ACC112 (cell line): Measurements from ENCODE around the gene LGALS3BP.

ENCODE experiments used
- H2AFZ ChIP-seq: fragments of 200-600 bp; sonication (generic); one replicate; pipeline ENCODE4 v1.6.0; 2017; ENCODE audit warnings: antibody characterized with exemption, low read length; ENCODE audit not compliant: unreplicated experiment
- H3K27ac ChIP-seq: fragments of 200-600 bp; sonication (generic); 2 replicates; pipeline ENCODE4 v1.5.1; 2014; ENCODE audit warnings: low read depth, mild to moderate bottlenecking, antibody characterized with exemption, low read length, moderate library complexity
- H3K27me3 ChIP-seq: fragments of 200-600 bp; sonication (generic); 2 replicates; pipeline ENCODE4 v1.6.1; 2014; ENCODE audit warnings: mild to moderate bottlenecking, antibody characterized with exemption, low read length, moderate library complexity, mixed read lengths; ENCODE audit not compliant: insufficient read depth
- H3K36me3 ChIP-seq: fragments of 200-600 bp; sonication (generic); 2 replicates; pipeline ENCODE4 v1.6.1; 2016; ENCODE audit warnings: mild to moderate bottlenecking, antibody characterized with exemption, low read length, moderate library complexity, mixed read lengths; ENCODE audit not compliant: insufficient read depth
- H3K4me1 ChIP-seq: fragments of 200-600 bp; sonication (generic); one replicate; pipeline ENCODE4 v1.6.1; 2016; ENCODE audit warnings: low read length, mixed read lengths; ENCODE audit not compliant: insufficient read depth, unreplicated experiment, control insufficient read depth
- H3K4me3 ChIP-seq: fragments of 200-600 bp; sonication (generic); 2 replicates; pipeline ENCODE4 v1.5.1; 2014; ENCODE audit warnings: mild to moderate bottlenecking, low read depth, low read length
- H3K79me2 ChIP-seq: fragments of 200-600 bp; sonication (generic); one replicate; pipeline ENCODE4 v1.6.0; 2016; ENCODE audit warnings: low read length; ENCODE audit not compliant: control insufficient read depth, unreplicated experiment, insufficient read depth

Gene LGALS3BP, protein sequence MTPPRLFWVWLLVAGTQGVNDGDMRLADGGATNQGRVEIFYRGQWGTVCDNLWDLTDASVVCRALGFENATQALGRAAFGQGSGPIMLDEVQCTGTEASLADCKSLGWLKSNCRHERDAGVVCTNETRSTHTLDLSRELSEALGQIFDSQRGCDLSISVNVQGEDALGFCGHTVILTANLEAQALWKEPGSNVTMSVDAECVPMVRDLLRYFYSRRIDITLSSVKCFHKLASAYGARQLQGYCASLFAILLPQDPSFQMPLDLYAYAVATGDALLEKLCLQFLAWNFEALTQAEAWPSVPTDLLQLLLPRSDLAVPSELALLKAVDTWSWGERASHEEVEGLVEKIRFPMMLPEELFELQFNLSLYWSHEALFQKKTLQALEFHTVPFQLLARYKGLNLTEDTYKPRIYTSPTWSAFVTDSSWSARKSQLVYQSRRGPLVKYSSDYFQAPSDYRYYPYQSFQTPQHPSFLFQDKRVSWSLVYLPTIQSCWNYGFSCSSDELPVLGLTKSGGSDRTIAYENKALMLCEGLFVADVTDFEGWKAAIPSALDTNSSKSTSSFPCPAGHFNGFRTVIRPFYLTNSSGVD

GRCh38 chr17:78979780-78980623, at the start of gene LGALS3BP:
LGALS3BP (minus strand) TSS chr17:78979923; CDS start chr17:78977191, 2,732 bp downstream.
- H3K4me3 ChIP-seq, result peak within 1 kb of the TSS; percentile 92
- H3K36me3 ChIP-seq, result peaks cover 3% of the 10 kb centered on the region; the same call in 1 of the 2 replicates
- peaks cover 40% of the 10 kb centered on the region for H3K79me2 ChIP-seq
- H3K27me3 ChIP-seq, result no peaks in the 10 kb centered on the region
- H2AFZ ChIP-seq, result no peak within 1 kb of the TSS
- peaks cover 42% of the 10 kb centered on the region for H3K4me1 ChIP-seq
- peak within 1 kb of the TSS; percentile 37; the same call in 1 of the 2 replicates for H3K27ac ChIP-seq

GRCh38 chr17:79028496-79029326, 49.0 kb upstream of the LGALS3BP start:
- Histone ChIP-seq H3K27me3 (no peaks in the 10 kb centered on the region), H3K36me3 (no peaks in the 10 kb centered on the region), H3K4me3 (peak overlapping the region; percentile 60; the same call in 1 of the 2 replicates), H2AFZ (no peak overlapping the region), H3K4me1 (peaks cover 50% of the 10 kb centered on the region), H3K79me2 (peaks cover 4% of the 10 kb centered on the region), H3K27ac (peak overlapping the region; percentile 92)

DNA sequence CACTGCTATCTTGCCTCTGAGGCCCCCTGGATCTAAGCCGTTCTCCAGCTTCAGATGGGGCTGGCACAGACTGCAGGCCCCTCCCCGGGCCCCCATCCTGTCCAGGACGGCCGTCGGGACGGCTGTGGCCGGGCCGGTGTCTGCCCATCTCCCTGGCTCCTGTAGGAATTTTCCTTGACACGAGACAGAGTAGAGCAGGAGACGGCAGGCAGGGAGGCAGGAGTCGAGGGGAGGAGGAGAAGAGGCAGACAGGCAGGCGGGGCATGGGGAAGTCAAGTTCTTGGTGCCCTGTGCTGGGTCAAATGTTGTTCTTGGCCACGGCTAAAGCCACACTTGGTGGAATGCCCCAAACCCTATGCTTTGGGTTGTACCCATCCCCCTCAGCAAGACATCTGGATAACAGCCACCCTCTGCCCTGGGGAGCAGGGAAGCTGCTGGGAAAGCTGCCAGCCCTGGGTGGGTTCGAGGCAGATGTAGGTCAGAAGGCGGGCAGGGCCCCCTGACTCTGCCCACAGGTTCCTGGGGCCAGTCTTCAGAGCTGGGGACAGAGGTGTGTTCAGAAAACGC, 48.3 kb upstream of the LGALS3BP start:
- Histone ChIP-seq H3K36me3 (no peaks in the 10 kb centered on the region), H3K27ac (peak overlapping the region; percentile 92), H3K79me2 (peaks cover 4% of the 10 kb centered on the region), H3K4me3 (peak overlapping the region; percentile 60), H3K27me3 (no peaks in the 10 kb centered on the region), H2AFZ (no peak overlapping the region), H3K4me1 (peaks cover 54% of the 10 kb centered on the region)

DNA sequence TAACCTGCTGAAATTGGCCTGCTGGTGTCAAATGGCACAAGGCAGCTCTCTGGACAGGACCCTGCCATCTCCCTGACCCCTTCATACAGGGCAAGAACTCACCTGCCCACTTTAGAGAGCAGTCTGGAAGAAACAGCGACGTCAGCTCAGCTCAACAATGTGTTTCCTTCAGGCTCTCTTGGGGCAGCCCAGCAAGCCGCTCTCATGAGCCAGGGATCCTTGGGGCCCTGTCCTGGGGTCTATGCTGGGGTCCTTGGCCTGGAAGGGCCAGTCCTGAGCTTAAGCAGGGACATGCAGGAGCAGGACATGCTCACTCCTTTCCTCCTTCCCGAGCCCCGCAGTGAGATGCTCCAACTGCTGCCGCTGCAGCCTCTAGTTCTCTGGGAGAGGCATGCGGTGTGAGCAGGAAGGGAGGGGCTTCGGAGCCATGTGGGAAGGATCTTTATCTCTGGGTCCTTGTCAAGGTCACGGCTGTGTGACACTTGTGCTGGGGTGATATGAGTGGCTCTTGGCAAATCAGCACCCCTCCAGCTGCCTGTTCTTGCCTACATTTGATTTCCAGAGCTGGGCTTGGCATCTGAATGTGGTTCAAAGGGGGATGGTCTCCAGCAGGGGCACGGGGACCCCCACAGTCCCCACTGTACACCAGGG, 47.7 kb upstream of the LGALS3BP start:
- H3K4me3 ChIP-seq, result peak overlapping the region; percentile 60
- H3K27me3 ChIP-seq, result no peaks in the 10 kb centered on the region
- H2AFZ ChIP-seq, result no peak overlapping the region
- H3K4me1 ChIP-seq, result peaks cover 58% of the 10 kb centered on the region
- peaks cover 4% of the 10 kb centered on the region for H3K79me2 ChIP-seq
- peak overlapping the region; percentile 92 for H3K27ac ChIP-seq
- no peaks in the 10 kb centered on the region for H3K36me3 ChIP-seq

DNA sequence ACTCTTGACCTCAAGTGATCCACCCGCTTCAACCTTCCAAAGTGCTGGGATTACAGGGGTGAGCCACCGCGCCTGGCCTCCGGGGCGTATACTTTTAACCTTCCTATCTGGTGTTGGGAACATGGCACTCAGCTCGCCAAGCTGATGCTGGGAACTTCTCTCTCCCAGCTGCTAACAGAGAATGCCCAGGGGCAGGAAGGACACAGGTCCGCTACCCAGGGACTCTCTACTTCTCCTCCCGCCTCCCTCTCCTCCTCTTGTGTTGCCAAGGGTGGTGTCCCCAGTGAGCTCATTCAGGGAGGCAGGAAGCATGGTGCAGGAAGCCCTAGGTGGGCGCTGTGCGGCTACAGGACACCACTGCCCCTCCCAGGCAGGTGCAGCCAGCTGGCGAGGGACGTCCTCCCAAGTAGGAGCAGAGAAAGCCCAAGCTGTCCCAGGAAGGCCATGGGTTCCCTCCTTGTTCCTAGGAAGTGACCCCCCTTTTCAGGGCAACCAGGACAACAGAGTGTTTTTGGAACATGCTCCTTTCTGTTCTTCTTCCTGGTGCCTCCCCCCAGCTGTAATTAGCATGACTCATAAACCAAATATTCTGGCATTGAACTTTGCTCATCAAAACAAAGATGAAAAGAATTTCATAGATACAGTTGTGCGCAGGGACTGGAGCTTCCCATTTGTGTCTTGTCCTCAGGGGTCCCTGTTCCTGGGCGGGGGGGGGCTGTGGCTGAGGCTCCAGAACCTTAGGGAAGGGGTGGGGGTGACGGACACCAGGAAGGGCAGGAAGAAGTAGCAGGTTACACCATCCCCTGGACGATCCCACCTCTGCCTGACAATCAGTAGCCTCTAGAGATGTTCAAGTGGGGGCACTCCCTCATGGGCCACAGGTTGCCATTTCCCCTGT, 46.9 kb upstream of the LGALS3BP start:
- Histone ChIP-seq H3K27ac (peak overlapping the region; percentile 92), H3K79me2 (peaks cover 4% of the 10 kb centered on the region), H2AFZ (no peak overlapping the region), H3K27me3 (no peaks in the 10 kb centered on the region), H3K4me3 (peak overlapping the region; percentile 60), H3K36me3 (no peaks in the 10 kb centered on the region), H3K4me1 (peaks cover 58% of the 10 kb centered on the region)

DNA sequence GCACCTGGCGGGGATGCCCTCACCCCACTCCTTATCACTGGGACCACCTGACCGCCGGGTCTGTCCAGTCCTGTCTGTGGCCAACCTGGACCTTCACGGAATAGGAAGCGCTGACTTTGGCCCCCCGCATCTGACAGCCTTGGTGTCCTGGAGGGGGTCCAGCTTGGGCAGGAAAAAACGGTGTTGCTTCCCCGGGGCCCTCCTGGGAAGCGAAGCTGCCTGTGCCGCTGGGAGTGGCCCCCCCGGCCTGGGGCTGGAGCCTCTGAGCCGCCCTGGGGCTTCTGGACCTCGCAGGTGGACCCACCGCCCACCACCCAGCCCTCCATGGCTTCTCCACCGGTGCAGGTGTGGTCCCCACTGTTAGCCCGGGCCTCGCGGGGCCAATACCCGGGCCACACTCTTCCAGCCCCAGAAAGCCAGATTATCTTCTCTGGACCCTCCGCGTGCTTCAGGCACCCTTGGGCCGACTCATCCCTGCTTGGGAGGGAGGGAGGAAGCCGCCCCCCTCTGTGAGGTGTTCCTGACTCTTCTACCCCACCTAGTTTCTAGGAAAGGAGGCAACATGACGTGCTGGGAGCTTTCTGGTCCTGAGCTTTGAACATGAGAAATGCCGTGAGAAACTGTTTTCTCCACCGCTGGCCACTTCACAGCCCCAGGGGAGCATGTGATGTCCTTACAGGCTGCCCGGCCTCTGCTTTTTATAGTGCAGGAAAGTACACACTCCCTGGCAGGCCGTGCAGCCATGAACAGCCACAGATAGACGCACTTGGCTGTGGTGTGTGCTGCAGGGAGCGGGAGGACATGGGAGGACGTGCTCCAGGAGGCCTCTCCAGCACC, 45.4 kb upstream of the LGALS3BP start:
- H3K27me3 ChIP-seq, result no peaks in the 10 kb centered on the region
- peaks cover 69% of the 10 kb centered on the region for H3K4me1 ChIP-seq
- no peaks in the 10 kb centered on the region for H3K36me3 ChIP-seq
- peaks cover 4% of the 10 kb centered on the region for H3K79me2 ChIP-seq
- H2AFZ ChIP-seq, result no peak overlapping the region
- H3K4me3 ChIP-seq, result peak overlapping the region; percentile 82
- H3K27ac ChIP-seq, result no peak overlapping the region; the same call in 1 of the 2 replicates

GRCh38 chr17:79023886-79024771, 44.4 kb upstream of the LGALS3BP start, which contains the start of gene C1QTNF1:
C1QTNF1 (plus strand) TSS chr17:79024169; CDS start chr17:79043969, 19,800 bp downstream.
- no peak within 1 kb of the TSS for H2AFZ ChIP-seq

More at GRCh38 chr17:79023886-79024771, 44.4 kb upstream of the LGALS3BP start, which contains the start of gene C1QTNF1:
- no peaks in the 10 kb centered on the region for H3K27me3 ChIP-seq
- peaks cover 4% of the 10 kb centered on the region for H3K79me2 ChIP-seq
- no peaks in the 10 kb centered on the region for H3K36me3 ChIP-seq
- peak within 1 kb of the TSS; percentile 0; the same call in 1 of the 2 replicates for H3K27ac ChIP-seq
- peak within 1 kb of the TSS; percentile 82 for H3K4me3 ChIP-seq
- peaks cover 70% of the 10 kb centered on the region for H3K4me1 ChIP-seq
